Measurements from ENCODE around the gene ATG12.
"Not testable (repeated sequence)": the region's sequence is repeated elsewhere in the genome, so short reads cannot be mapped to it uniquely, and the experiment has no call there.

ATG12 gene

GRCh38 chr5:115816226-115817081 lies 24.9 kb downstream of the ATG12 start, which contains the start of gene CDO1:
CDO1 (minus strand) TSS chr5:115816659; CDS start chr5:115816397, 262 bp downstream.
- peaks cover 6% of the 10 kb centered on the region for H3K4me1 ChIP-seq (ENCODE audit: insufficient read depth, low read length)
- peak within 1 kb of the TSS; percentile 19 for H3K27ac ChIP-seq (ENCODE audit: low read depth, low read length)
- H3K9ac ChIP-seq (ENCODE audit: low read length) = peak within 1 kb of the TSS; percentile 13
- H3K36me3 ChIP-seq (ENCODE audit: insufficient read depth, low read length) = no peaks in the 10 kb centered on the region
- H3K27me3 ChIP-seq (ENCODE audit: control insufficient read depth in 1 of 2, insufficient read depth in 2 of 2, low read length in 2 of 2) = peaks cover 6 to 25% of the 10 kb centered on the region in 2 donors
- no peaks in the 10 kb centered on the region for H3K9me3 ChIP-seq (ENCODE audit: low read length)
- peak within 1 kb of the TSS; percentile 72 to 77 for H3K4me3 ChIP-seq (ENCODE audit: low read depth in 1 of 2, low read length in 2 of 2)

- H3K9me3 ChIP-seq (ENCODE audit: low read length) = no peaks in the 10 kb centered on the region
- H3K27ac ChIP-seq (ENCODE audit: low read depth, low read length) = peak overlapping the region; percentile 19
- H3K27me3 ChIP-seq (ENCODE audit: control insufficient read depth in 1 of 2, insufficient read depth in 2 of 2, low read length in 2 of 2) = peaks cover 6 to 25% of the 10 kb centered on the region in 2 donors
- H3K4me1 ChIP-seq (ENCODE audit: insufficient read depth, low read length) = peaks cover 6% of the 10 kb centered on the region
- H3K4me3 ChIP-seq (ENCODE audit: low read depth in 1 of 2, low read length in 2 of 2) = peak overlapping the region; percentile 72 to 77
- H3K9ac ChIP-seq (ENCODE audit: low read length) = peak overlapping the region; percentile 13
- H3K36me3 ChIP-seq (ENCODE audit: insufficient read depth, low read length) = no peaks in the 10 kb centered on the region
Observed at GRCh38 chr5:115815693-115816225, 25.6 kb downstream of the ATG12 start.

- H3K27me3 ChIP-seq (ENCODE audit: control insufficient read depth in 1 of 2, insufficient read depth in 2 of 2, low read length in 2 of 2) = peaks cover 6 to 25% of the 10 kb centered on the region in 2 donors
- no peaks in the 10 kb centered on the region for H3K9me3 ChIP-seq (ENCODE audit: low read length)
- no peak overlapping the region for H3K27ac ChIP-seq (ENCODE audit: low read depth, low read length)
- H3K4me3 ChIP-seq (ENCODE audit: low read depth in 1 of 2, low read length in 2 of 2) = peak overlapping the region; percentile 72 to 77
- peaks cover 6% of the 10 kb centered on the region for H3K4me1 ChIP-seq (ENCODE audit: insufficient read depth, low read length)
- H3K9ac ChIP-seq (ENCODE audit: low read length) = peak overlapping the region; percentile 13
- no peaks in the 10 kb centered on the region for H3K36me3 ChIP-seq (ENCODE audit: insufficient read depth, low read length)
Observed at GRCh38 chr5:115815006-115815692, 26.2 kb downstream of the ATG12 start.

GRCh38 chr5:115813719-115814118 lies 27.6 kb downstream of the ATG12 start:
- H3K9ac ChIP-seq (ENCODE audit: low read length) = no peak overlapping the region
- no peak overlapping the region for H3K4me3 ChIP-seq (ENCODE audit: low read depth in 1 of 2, low read length in 2 of 2)
- no peaks in the 10 kb centered on the region for H3K9me3 ChIP-seq (ENCODE audit: low read length)
- H3K27me3 ChIP-seq (ENCODE audit: control insufficient read depth in 1 of 2, insufficient read depth in 2 of 2, low read length in 2 of 2) = peaks cover 6 to 25% of the 10 kb centered on the region in 2 donors
- H3K27ac ChIP-seq (ENCODE audit: low read depth, low read length) = no peak overlapping the region
- H3K4me1 ChIP-seq (ENCODE audit: insufficient read depth, low read length) = peaks cover 6% of the 10 kb centered on the region
- no peaks in the 10 kb centered on the region for H3K36me3 ChIP-seq (ENCODE audit: insufficient read depth, low read length)

DNA sequence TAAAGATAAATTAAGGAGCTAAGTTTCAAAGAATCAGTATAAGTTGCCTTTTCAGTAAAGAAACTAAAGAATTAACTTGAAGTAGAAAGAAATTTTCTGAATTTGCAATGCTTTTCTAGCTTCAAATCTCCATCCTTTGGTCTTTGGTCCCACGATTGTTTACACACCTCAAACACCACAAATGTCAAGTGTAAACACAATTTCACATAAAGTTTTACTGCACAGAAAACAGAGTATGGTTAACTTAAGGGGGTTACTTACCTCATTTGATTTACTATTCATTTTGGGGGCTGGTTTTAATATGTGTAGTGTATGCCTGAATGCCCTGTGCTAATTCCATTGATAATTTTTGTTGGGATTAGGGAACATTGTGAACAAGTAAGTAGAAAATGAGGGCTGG lies 29.0 kb downstream of the ATG12 start:
- no peaks in the 10 kb centered on the region for H3K9me3 ChIP-seq (ENCODE audit: low read length)
- H3K36me3 ChIP-seq (ENCODE audit: insufficient read depth, low read length) = no peaks in the 10 kb centered on the region
- peaks cover 6 to 25% of the 10 kb centered on the region in 2 donors for H3K27me3 ChIP-seq (ENCODE audit: control insufficient read depth in 1 of 2, insufficient read depth in 2 of 2, low read length in 2 of 2)
- H3K4me3 ChIP-seq (ENCODE audit: low read depth in 1 of 2, low read length in 2 of 2) = no peak overlapping the region
- H3K4me1 ChIP-seq (ENCODE audit: insufficient read depth, low read length) = peaks cover 6% of the 10 kb centered on the region
- H3K27ac ChIP-seq (ENCODE audit: low read depth, low read length) = no peak overlapping the region
- no peak overlapping the region for H3K9ac ChIP-seq (ENCODE audit: low read length)

DNA sequence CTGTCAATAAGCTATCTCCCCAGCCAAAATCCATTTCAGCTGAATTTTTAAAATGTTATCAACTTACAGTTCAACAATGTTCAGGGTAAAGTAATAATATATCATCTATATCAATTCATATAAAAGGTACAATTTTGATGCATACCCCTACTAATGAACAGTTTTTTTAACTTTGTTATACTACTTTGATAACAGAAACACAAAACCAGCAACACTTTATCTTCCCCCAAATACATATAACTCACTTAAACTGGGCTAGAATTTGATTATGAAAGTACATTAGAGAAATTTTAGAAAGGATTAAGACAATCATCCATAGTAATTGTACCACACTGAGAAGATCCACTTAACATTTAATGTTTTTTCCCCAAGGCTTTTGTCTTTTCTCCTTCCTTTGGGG lies 30.0 kb downstream of the ATG12 start:
- H3K9me3 ChIP-seq (ENCODE audit: low read length) = no peaks in the 10 kb centered on the region
- H3K4me3 ChIP-seq (ENCODE audit: low read depth in 1 of 2, low read length in 2 of 2) = no peak overlapping the region
- no peak overlapping the region for H3K9ac ChIP-seq (ENCODE audit: low read length)
- no peaks in the 10 kb centered on the region for H3K36me3 ChIP-seq (ENCODE audit: insufficient read depth, low read length)
- peaks cover 6 to 20% of the 10 kb centered on the region in 2 donors for H3K27me3 ChIP-seq (ENCODE audit: control insufficient read depth in 1 of 2, insufficient read depth in 2 of 2, low read length in 2 of 2)
- H3K4me1 ChIP-seq (ENCODE audit: insufficient read depth, low read length) = peaks cover 6% of the 10 kb centered on the region
- no peak overlapping the region for H3K27ac ChIP-seq (ENCODE audit: low read depth, low read length)

DNA sequence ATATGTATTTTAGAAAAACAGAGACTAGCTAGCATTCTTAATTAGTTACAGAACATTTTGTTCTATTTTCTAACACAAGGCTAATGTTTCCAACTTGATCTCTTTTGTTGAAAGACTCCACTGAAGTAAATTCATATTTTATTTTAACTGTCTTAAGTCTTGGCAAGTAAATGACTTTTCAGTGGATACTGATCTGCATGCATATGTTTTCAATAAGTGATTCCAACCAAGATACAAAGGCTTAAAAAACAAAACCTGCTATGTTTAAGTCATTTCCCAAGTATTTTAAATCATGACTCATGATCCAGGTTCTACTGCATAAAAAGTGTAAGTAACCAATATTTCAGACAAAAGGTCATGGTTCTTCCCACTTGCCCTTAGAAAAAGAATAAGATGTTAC lies 30.6 kb downstream of the ATG12 start:
- Histone ChIP-seq H3K36me3 (ENCODE audit: insufficient read depth, low read length) (no peaks in the 10 kb centered on the region), H3K4me3 (ENCODE audit: low read depth in 1 of 2, low read length in 2 of 2) (no peak overlapping the region), H3K4me1 (ENCODE audit: insufficient read depth, low read length) (peaks cover 6% of the 10 kb centered on the region), H3K27ac (ENCODE audit: low read depth, low read length) (no peak overlapping the region), H3K9ac (ENCODE audit: low read length) (no peak overlapping the region), H3K9me3 (ENCODE audit: low read length) (no peaks in the 10 kb centered on the region), H3K27me3 (ENCODE audit: control insufficient read depth in 1 of 2, insufficient read depth in 2 of 2, low read length in 2 of 2) (peaks cover 6 to 14% of the 10 kb centered on the region in 2 donors)

DNA sequence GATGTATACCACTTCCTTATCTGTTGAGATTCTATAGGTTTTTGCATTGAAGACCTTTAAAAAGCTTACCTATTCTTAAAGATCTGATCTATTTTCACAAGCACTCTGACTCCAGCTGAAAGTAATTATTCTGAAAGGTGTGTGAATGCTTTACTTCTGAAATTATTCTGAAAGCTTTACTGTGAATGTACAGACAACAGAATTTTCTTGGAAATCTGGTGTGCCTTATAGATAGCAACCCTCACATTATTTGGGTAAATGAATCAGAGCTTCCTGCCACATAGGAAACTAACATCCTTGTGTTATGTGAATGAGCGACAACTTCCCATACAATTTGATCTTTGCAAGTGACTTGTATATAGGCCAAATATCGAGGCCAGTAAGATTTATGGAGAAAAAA lies 31.4 kb downstream of the ATG12 start:
- H3K9me3 ChIP-seq (ENCODE audit: low read length) = no peaks in the 10 kb centered on the region
- H3K4me3 ChIP-seq (ENCODE audit: low read depth in 1 of 2, low read length in 2 of 2) = no peak overlapping the region
- H3K27ac ChIP-seq (ENCODE audit: low read depth, low read length) = no peak overlapping the region
- no peaks in the 10 kb centered on the region for H3K4me1 ChIP-seq (ENCODE audit: insufficient read depth, low read length)
- no peaks in the 10 kb centered on the region for H3K36me3 ChIP-seq (ENCODE audit: insufficient read depth, low read length)
- peaks cover 3 to 7% of the 10 kb centered on the region in 2 donors for H3K27me3 ChIP-seq (ENCODE audit: control insufficient read depth in 1 of 2, insufficient read depth in 2 of 2, low read length in 2 of 2)
- no peak overlapping the region for H3K9ac ChIP-seq (ENCODE audit: low read length)

GRCh38 chr5:115808066-115808465 lies 33.3 kb downstream of the ATG12 start:
- not testable (repeated sequence) for H3K9me3 ChIP-seq (ENCODE audit: low read length); H3K27me3 ChIP-seq (ENCODE audit: control insufficient read depth in 1 of 2, insufficient read depth in 2 of 2, low read length in 2 of 2); H3K4me1 ChIP-seq (ENCODE audit: insufficient read depth, low read length); H3K9ac ChIP-seq (ENCODE audit: low read length); H3K27ac ChIP-seq (ENCODE audit: low read depth, low read length); H3K4me3 ChIP-seq (ENCODE audit: low read depth in 1 of 2, low read length in 2 of 2); H3K36me3 ChIP-seq (ENCODE audit: insufficient read depth, low read length)

- no peaks in the 10 kb centered on the region for H3K27me3 ChIP-seq (ENCODE audit: control insufficient read depth in 1 of 2, insufficient read depth in 2 of 2, low read length in 2 of 2)
- no peak overlapping the region for H3K27ac ChIP-seq (ENCODE audit: low read depth, low read length)
- H3K36me3 ChIP-seq (ENCODE audit: insufficient read depth, low read length) = no peaks in the 10 kb centered on the region
- H3K4me1 ChIP-seq (ENCODE audit: insufficient read depth, low read length) = no peaks in the 10 kb centered on the region
- H3K9ac ChIP-seq (ENCODE audit: low read length) = no peak overlapping the region
- H3K4me3 ChIP-seq (ENCODE audit: low read depth in 1 of 2, low read length in 2 of 2) = no peak overlapping the region
- no peaks in the 10 kb centered on the region for H3K9me3 ChIP-seq (ENCODE audit: low read length)
Observed at GRCh38 chr5:115807654-115808052, 33.7 kb downstream of the ATG12 start.

GRCh38 chr5:115806986-115807653 lies 34.2 kb downstream of the ATG12 start:
- no peaks in the 10 kb centered on the region for H3K36me3 ChIP-seq (ENCODE audit: insufficient read depth, low read length)
- no peaks in the 10 kb centered on the region for H3K9me3 ChIP-seq (ENCODE audit: low read length)
- no peak overlapping the region for H3K27ac ChIP-seq (ENCODE audit: low read depth, low read length)
- H3K4me3 ChIP-seq (ENCODE audit: low read depth in 1 of 2, low read length in 2 of 2) = no peak overlapping the region
- no peak overlapping the region for H3K9ac ChIP-seq (ENCODE audit: low read length)
- H3K4me1 ChIP-seq (ENCODE audit: insufficient read depth, low read length) = no peaks in the 10 kb centered on the region
- H3K27me3 ChIP-seq (ENCODE audit: control insufficient read depth in 1 of 2, insufficient read depth in 2 of 2, low read length in 2 of 2) = no peaks in the 10 kb centered on the region
